VCaP (cell line): ENCODE data around the gene MCTP1.
A peak's percentile ranks its signal among the peaks of the same experiment; 100 is the strongest.

Experiments
- H3K27ac ChIP-seq: fragments of 450-650 bp; 2 replicates; pipeline ENCODE4 v1.5.1; 2017
- CTCF ChIP-seq: fragments of 450-650 bp; conservative IDR thresholded peaks from 2 replicates; pipeline ENCODE4 v1.5.1; 2017; ENCODE audit warnings: mild to moderate bottlenecking, moderate library complexity

MCTP1 gene

GRCh38 chr5:94793816-94794198 is 491.1 kb downstream of the MCTP1 start:
- TF ChIP-seq CTCF: no peak
- H3K27ac ChIP-seq: no peak overlapping the region

GRCh38 chr5:94793113-94793815 is 491.6 kb downstream of the MCTP1 start:
- no peak overlapping the region for H3K27ac ChIP-seq
- TF ChIP-seq CTCF: no peak

- no peak overlapping the region for H3K27ac ChIP-seq
- no peak for TF ChIP-seq CTCF
Measured at GRCh38 chr5:94791829-94792228, 493.1 kb downstream of the MCTP1 start.

GRCh38 chr5:94788527-94788926 is 496.4 kb downstream of the MCTP1 start:
- no peak overlapping the region for H3K27ac ChIP-seq
- no peak for TF ChIP-seq CTCF

- TF ChIP-seq CTCF: peak; percentile 56
Measured at GRCh38 chr5:94784536-94785505, 500.1 kb downstream of the MCTP1 start.

GRCh38 chr5:94782383-94782782 is 502.5 kb downstream of the MCTP1 start:
- H3K27ac ChIP-seq: no peak overlapping the region
- TF ChIP-seq CTCF: no peak

More at GRCh38 chr5:94784536-94785505, 500.1 kb downstream of the MCTP1 start:
- no peak overlapping the region for H3K27ac ChIP-seq

GRCh38 chr5:94779684-94780083 is 505.2 kb downstream of the MCTP1 start:
- no peak for TF ChIP-seq CTCF
- H3K27ac ChIP-seq: no peak overlapping the region
